ENCODE measurements around the gene HAUS6.
"Not testable (repeated sequence)": the region's sequence is repeated elsewhere in the genome, so short reads cannot be mapped to it uniquely, and the experiment has no call there.

Gene HAUS6

DNA sequence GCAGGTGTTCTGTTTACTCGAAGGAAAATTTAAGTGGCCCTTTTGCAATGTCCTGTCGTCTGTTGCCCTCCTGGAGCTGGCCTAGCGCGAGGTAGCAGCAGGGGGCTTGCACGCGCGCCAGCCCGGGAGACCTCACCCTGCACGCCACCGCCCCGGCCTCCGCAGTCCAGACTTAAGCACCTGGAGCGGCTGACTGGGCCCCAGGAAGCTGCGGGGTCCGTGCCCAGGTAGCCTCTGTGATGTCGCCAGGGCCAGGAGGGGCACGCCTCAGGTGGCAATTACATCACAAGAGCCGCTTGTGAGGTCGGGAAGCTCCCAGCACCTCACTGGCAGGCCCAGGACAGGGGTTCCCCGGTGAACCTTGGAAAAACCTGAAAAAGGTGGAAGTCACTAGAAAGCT is 69.7 kb downstream of the HAUS6 start, which contains the start of gene SAXO1:
Gene SAXO1 (minus strand): TSS at position 195 of the 400 bp plus-strand sequence. CDS start 301 bp downstream, outside the sequence.
- no peak for DNase-seq (ENCODE audit: low read depth in 2 of 2)

DNA sequence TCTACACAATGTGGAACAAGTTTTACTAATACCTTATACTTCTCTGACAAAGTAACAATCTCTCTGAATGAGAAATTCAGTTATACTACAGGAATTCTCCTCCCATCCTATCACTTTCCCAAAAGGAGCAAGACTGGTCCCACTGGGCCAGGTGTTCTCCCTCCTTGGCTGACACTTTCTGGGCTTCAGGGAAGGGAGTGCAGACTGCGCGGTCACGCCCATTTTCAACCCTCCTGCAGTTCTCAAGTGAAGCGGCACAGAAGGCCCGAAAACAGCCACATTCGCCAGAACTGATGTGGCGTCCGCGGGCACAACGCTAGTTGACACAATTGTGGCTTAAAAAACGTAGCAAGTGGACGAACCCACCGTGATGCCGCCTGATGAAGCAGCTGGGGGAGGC is 70.3 kb downstream of the HAUS6 start:
- no peak for DNase-seq (ENCODE audit: low read depth in 2 of 2)

DNA sequence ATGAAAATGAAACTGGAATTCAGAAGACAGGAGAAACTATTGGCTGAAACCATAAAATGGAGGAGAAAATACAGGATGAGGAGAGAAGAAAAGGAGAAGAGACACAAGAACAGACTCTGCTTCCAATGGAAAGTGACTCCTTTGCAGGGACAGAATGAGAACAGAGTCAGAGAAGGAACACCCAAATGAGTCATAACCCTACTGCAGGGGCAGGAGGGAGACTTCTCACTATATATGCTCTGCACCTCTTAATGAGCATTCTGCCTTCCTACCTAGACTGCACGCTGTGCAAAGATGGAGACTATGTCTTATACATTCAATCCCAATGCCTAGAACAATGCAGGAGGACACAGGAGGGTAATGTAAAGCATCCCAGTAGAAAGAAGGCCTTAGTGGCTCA is 71.8 kb downstream of the HAUS6 start:
- no peak for DNase-seq (ENCODE audit: low read depth in 2 of 2)

DNA sequence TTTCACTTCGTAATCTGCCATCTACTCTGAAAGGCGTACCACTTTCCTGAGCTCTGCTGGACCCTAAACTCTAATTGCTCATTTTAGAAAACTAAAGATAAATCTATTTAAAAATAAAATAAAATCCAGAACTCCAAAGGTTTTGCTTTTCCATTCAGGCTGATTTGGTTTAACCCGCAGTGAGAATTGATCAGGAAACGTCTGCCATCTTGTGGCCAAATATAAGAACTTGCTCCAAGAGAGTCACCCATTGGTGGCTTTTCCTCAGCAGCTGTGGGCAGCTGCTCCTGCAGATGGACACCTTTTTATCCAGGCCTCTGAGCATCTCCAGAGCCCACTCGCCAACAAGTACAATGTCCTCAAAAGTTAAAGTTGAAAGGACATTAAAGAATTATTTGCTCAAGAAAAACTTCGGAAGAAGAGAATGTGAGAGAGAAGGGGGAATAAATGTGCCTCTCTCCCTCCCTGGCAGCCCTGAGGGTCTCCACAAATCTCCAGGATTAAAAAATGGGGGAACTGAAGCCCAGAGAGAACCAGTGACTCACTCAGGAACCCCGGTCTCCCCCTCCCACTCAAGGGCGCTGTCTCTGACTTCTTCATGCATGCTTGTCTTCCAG is 73.8 kb downstream of the HAUS6 start:
- no peak for DNase-seq (ENCODE audit: low read depth in 2 of 2)

DNA sequence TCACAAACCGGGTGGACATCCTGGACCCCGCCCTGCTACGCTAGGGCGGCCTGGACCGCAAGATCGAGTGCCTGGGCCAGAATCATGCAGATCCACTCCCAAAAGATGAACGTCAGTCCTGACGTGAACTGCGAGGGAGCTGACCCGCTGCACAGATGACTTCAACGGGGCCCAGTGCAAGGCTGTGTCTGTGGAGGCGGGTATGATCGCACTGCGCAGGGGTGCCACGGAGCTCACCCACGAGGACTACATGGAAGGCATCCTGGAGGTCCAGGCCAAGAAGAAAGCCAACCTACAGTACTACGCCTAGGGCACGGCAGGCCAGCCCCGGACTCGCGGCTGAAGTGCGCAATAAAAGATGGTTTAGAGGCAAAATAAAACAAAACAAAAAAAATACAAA is 74.9 kb downstream of the HAUS6 start:
- DNase-seq (ENCODE audit: low read depth in 2 of 2): no peak

DNA sequence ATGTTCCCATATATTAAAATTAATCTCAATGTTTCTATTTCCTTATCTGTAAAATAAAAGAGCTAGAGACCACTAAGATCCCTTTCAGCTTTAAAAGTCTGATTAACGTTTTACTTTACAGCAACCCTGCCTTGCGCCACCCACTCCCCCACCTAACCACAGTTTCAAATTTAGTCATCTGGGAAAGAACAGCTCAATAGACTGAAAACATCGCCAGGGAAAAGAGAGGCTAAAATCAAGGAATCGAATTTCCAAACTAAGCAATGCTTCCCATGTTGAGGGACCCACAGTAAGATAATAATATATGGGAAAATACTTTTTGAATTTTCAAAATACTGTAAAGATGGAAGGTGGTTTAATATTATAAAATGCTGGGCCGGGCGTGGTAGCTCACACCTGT is 76.3 kb downstream of the HAUS6 start:
- no peak for DNase-seq (ENCODE audit: low read depth in 2 of 2)

DNA sequence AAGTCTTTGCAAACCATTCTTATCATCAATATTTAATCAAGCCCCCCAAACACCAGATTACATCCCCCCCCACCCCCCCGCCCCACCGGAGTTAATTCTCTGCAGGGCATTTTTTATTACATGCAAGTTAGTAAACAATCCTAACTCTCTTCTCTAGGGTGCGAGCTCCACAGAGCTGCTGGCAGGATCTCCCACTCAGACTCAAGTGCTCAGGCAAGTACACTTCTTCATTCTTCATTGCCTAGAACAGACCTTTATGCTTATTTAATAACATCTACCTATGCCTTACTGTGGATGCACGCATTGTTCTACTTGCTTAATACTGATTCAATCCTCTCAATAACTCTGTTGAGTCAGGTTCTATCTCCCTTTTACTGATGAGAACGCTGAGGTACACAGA is 79.6 kb downstream of the HAUS6 start:
- DNase-seq (ENCODE audit: low read depth in 2 of 2): no peak

- DNase-seq (ENCODE audit: low read depth in 2 of 2): no peak
Measured at GRCh38 chr9:19022206-19022605, 80.5 kb downstream of the HAUS6 start.

DNA sequence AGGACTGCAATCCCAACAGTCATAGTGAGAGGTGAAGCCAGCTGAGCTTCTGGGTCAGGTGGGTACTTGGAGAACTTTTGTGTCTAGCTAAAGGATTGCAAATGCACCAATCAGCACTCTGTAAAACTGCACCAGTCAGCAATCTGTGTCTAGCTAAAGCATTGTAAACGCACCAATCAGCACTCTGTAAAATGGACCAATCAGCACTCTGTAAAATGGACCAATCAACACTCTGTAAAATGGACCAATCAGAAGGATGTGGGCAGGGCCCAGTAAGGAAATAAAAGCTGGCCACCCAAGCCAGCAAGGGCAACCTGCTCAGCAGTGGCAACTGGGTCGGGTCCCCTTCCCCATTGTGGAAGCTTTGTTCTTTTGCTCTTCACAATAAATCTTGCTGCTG is 81.1 kb downstream of the HAUS6 start:
- not testable (repeated sequence) for DNase-seq (ENCODE audit: low read depth in 2 of 2)

- DNase-seq (ENCODE audit: low read depth in 2 of 2): no peak
Measured at GRCh38 chr9:19020886-19021455, 81.7 kb downstream of the HAUS6 start.

- DNase-seq (ENCODE audit: low read depth in 2 of 2): no peak
Measured at GRCh38 chr9:19018201-19018600, 84.5 kb downstream of the HAUS6 start.

- DNase-seq (ENCODE audit: low read depth in 2 of 2): no peak
Measured at GRCh38 chr9:19009391-19009965, 93.2 kb downstream of the HAUS6 start.
